Measurements from ENCODE around the gene CRADD.

CRADD gene

DNA sequence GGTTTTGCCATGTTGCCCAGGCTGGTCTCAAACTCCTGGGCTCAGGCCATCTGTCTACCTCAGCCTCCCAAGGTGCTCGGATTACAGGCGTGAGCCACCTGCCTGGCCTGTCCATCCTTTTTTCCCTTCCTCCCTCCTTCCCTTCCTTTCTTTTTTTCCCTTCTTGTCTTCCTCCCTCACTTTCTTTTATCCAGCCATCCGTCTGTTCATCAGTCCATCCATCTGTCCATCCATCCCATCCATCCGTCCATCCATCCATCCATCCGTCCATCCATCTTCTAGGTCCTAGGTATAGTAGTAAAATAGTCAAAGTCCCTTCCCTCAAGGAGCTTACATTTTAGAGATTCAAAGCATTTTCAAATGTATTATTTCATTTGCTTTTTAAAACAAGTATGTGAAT lies 56.8 kb downstream of the CRADD start:
- no peak for DNase-seq (ENCODE audit: low read depth)
- TF ChIP-seq, protein P1, sequence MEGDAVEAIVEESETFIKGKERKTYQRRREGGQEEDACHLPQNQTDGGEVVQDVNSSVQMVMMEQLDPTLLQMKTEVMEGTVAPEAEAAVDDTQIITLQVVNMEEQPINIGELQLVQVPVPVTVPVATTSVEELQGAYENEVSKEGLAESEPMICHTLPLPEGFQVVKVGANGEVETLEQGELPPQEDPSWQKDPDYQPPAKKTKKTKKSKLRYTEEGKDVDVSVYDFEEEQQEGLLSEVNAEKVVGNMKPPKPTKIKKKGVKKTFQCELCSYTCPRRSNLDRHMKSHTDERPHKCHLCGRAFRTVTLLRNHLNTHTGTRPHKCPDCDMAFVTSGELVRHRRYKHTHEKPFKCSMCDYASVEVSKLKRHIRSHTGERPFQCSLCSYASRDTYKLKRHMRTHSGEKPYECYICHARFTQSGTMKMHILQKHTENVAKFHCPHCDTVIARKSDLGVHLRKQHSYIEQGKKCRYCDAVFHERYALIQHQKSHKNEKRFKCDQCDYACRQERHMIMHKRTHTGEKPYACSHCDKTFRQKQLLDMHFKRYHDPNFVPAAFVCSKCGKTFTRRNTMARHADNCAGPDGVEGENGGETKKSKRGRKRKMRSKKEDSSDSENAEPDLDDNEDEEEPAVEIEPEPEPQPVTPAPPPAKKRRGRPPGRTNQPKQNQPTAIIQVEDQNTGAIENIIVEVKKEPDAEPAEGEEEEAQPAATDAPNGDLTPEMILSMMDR (conservative IDR thresholded peaks at IDR 0.05; ENCODE audit: low read depth, low read length): no peak
- H3K4me3 ChIP-seq (ENCODE audit: low read length): no peak overlapping the region

DNA sequence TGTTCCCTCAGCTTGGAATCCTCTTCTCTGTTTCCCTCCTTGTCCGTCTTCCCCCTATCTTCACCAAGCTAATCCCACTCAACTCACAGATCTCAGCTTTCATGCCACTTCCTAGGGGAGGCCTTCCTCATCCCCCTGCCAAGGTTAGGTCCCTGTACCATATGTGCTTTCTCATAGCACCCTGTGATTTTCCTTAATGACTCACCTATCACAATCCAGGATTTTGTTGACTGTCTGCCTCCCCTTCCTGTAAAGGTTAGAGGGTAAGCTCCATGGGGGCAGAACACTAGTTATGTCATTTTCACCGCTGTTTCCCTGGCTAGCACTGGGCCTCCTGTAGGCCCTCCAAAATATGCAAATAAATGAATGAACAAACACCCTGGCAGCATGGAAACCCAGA lies 57.6 kb downstream of the CRADD start:
- TF ChIP-seq, protein P1 (conservative IDR thresholded peaks at IDR 0.05; ENCODE audit: low read depth, low read length): no peak
- no peak for DNase-seq (ENCODE audit: low read depth)
- H3K4me3 ChIP-seq (ENCODE audit: low read length): no peak overlapping the region

DNA sequence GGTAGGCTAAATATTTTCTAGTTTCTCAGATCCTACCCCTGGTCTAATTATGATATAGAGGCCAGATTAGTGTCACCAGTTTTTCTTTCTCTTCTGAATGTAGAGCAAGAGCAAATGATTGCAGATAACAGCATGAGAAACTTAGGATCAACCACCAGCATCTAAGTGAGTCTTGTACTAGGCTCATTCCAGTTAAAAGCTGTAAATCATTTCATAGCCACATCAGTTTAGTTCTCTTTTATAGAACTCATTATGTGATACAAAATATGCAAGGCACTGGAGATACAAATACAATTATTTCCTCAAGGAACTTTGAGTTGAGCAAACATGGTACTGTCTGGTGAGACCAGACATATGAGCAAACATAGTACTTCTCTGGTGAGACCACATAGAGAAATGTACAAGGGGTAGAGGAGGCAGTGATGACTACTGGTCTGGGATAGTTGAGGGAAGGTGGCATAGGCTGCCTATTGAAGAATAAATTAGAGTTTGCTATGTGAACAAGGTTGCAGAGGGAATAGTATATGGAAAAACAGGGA lies 59.5 kb downstream of the CRADD start:
- DNase-seq (ENCODE audit: low read depth): no peak
- TF ChIP-seq, protein P1 (conservative IDR thresholded peaks at IDR 0.05; ENCODE audit: low read depth, low read length): no peak
- H3K4me3 ChIP-seq (ENCODE audit: low read length): no peak overlapping the region

DNA sequence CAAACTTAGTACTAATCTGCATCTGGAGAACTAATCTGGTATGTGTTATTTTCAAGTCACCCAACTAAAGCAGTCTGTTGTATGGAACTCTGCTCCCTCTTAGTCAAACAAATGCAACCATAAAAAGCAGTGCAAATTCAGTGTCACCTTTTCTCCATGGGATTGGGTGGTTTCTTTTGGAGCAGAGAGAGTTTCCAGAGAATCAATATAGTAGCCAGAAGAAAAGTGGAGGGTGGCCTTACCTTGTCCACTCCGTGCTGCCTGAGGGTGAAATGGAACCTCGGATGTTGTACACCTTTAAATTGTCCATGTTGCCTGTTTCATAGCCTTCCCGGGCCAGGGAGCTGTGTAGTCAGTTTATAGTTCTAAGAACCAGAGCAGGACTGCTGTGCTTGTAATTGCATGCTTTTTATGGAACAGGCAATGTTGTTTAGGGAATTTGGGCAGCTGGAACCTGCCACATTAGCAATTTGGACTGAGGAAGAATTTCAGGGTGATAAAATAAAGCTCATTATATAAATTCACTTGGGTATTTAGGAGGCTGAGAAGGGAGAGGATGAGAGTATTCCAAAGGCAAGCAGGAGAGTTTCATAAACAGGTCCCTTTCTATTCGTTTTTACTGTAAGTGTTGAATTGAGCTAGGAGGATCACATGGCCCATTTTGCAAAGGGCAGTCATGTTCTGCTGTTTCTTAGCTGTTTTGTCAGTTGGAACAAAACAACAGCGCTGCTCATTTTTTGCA lies 60.5 kb downstream of the CRADD start:
- TF ChIP-seq, protein P1 (conservative IDR thresholded peaks at IDR 0.05; ENCODE audit: low read depth, low read length): no peak
- H3K4me3 ChIP-seq (ENCODE audit: low read length): no peak overlapping the region
- no peak for DNase-seq (ENCODE audit: low read depth)

DNA sequence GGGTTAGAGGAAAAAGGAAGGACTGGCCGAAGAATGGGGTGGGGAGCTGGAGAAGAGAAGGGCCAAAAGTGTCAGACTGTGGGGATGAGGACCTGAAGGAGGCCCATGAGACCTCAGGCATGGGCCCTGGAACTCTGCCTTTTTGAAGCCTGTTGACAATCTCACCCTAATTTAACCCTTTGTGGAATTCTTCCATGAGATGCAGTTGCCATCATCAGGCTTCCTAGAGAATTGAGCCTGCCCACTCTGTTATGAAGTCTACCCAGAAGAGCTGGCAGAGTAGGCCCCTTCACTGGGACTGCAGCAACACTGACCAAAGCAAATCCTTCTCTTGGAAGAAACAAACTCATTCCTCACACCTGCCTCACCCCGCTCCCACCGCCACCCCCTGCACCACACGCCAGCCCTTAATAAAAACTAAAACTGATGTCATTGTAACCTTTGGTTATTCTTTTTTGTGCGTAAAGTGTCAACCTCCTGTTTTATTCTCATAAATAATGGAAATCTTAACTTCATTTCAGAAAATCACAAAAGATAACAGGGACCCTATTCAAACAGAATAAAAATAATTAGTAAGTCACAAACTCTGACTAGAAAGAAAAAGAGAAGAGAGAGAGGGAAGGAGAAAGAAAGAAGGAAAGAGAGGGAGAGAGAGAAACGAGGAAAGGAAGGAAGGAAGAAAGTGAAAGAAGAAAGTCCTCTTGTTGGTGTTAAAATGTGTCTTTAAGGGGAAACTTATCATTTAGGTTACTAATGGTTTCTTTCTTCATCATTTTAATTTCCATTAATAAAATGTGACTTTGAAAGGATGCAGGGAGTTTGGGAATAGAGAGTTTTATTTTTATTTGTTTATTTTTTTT lies 61.3 kb downstream of the CRADD start:
- no peak overlapping the region for H3K4me3 ChIP-seq (ENCODE audit: low read length)
- no peak for DNase-seq (ENCODE audit: low read depth)
- TF ChIP-seq, protein P1 (conservative IDR thresholded peaks at IDR 0.05; ENCODE audit: low read depth, low read length): no peak

DNA sequence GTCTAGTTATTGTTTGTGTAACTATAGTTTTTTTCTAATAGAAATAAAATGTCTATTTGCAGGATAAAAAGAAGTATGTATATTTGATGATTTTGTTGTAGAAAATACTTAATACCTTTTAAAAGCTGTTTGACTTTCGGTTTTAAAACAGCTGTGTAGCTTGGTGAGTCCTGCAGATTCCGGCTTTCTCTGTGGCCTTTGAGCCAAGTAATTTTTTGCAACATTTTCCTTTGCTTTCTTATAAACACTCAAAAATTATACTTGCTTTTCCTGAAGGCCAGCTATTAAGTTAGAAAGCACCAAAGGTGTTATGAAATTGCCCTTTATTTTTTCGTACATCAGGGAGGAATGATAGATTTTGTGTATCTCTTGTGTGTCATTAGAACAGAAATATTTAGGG lies 63.6 kb downstream of the CRADD start:
- TF ChIP-seq, protein P1 (conservative IDR thresholded peaks at IDR 0.05; ENCODE audit: low read depth, low read length): no peak
- H3K4me3 ChIP-seq (ENCODE audit: low read length): no peak overlapping the region
- DNase-seq (ENCODE audit: low read depth): no peak
